ENCODE results near the gene WDFY4. TPM values are rescaled to one million over a fixed set of nuclear protein-coding genes. Genes with fewer than 3 reads are reported as not detected.

The WDFY4 gene
- total and polyA plus RNA-seq, 9 of the 15 experiments (the other 6 are each of a cell fraction or from before 2014, with no cell fraction given): 0.01 to 0.02 (median 0.01) TPM; not detected in 6

DNA sequence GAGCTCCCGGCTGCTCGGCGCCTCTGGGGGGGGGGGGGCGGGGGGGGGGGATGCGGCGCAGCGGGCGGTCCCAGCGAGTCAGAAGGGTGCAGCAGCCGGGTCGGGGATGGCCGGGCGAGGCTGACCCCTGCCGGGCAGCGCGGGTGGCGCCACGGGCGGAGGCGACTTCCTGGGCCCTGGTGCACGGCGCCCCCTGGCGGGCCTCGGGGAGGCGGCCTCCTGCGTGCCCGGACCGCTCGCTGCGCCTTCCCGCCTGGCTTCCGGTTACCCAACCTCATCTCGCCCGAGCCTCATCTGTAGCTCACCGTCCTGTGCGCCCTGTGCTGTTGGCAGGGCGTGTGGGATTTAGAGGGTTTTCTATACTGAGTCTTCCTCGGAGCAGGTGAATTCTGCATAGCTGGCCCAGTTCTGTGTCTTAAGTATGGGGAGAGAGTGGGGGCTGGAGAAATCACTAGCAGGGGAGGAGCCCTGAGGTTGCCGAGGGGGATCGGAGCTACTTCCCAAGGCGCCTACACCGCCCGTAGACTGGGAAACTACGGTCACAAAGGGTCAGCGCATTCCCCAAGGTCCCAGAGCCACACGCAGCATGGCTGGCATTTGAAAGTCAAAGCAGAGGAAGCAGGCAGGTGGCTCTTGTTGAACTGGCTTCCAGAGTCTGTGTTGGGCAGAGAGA is 28.3 kb upstream of the WDFY4 start (continued):
- TF ChIP-seq RBM17 (IDR thresholded peaks at IDR 0.05; ENCODE audit: borderline replicate concordance, low read depth, low read length) (no peak), DIDO1 (tag; IDR thresholded peaks at IDR 0.05; ENCODE audit: low read depth) (no peak), ZBTB26 (CRISPR knock-in tag; IDR thresholded peaks at IDR 0.05) (no peak), SP2 (IDR thresholded peaks at IDR 0.05; ENCODE audit: extremely low read depth, low read depth, low read length, poor library complexity, severe bottlenecking) (no peak), NFRKB (IDR thresholded peaks at IDR 0.05; ENCODE audit: low read depth) (no peak), CBX8 (IDR thresholded peaks at IDR 0.05; ENCODE audit: borderline replicate concordance, extremely low read depth, low read depth, low read length, poor library complexity, severe bottlenecking) (no peak), GATAD2B (IDR thresholded peaks at IDR 0.05; ENCODE audit: borderline replicate concordance) (peak; percentile 94; the same call in 1 of the 2 replicates), HEY1 (CRISPR knock-in tag; IDR thresholded peaks at IDR 0.05; ENCODE audit: borderline replicate concordance) (no peak), EP300 (IDR thresholded peaks at IDR 0.05; ENCODE audit: low read length) (0 out of 2 replicates have a peak, but pooled peaks have one; percentile 15), GABPB1 (CRISPR knock-in tag; IDR thresholded peaks at IDR 0.05) (peak; percentile 87), ETV5 (CRISPR knock-in tag; IDR thresholded peaks at IDR 0.05; ENCODE audit: low read depth) (peak; percentile 96), ESRRB (CRISPR knock-in tag; IDR thresholded peaks at IDR 0.05; ENCODE audit: borderline replicate concordance) (no peak), ZBTB8A (IDR thresholded peaks at IDR 0.05; ENCODE audit: partially characterized antibody) (no peak), ZNF347 (CRISPR knock-in tag; IDR thresholded peaks at IDR 0.05; ENCODE audit: low read depth) (no peak), RBM22 (IDR thresholded peaks at IDR 0.05; ENCODE audit: low read depth, low read length, poor library complexity, severe bottlenecking) (peak; percentile 54), RREB1 (CRISPR knock-in tag; IDR thresholded peaks at IDR 0.05) (0 out of 2 replicates have a peak, but pooled peaks have one; percentile 52), PPARD (CRISPR knock-in tag; IDR thresholded peaks at IDR 0.05) (no peak)
- TF ChIP-seq, protein P1, sequence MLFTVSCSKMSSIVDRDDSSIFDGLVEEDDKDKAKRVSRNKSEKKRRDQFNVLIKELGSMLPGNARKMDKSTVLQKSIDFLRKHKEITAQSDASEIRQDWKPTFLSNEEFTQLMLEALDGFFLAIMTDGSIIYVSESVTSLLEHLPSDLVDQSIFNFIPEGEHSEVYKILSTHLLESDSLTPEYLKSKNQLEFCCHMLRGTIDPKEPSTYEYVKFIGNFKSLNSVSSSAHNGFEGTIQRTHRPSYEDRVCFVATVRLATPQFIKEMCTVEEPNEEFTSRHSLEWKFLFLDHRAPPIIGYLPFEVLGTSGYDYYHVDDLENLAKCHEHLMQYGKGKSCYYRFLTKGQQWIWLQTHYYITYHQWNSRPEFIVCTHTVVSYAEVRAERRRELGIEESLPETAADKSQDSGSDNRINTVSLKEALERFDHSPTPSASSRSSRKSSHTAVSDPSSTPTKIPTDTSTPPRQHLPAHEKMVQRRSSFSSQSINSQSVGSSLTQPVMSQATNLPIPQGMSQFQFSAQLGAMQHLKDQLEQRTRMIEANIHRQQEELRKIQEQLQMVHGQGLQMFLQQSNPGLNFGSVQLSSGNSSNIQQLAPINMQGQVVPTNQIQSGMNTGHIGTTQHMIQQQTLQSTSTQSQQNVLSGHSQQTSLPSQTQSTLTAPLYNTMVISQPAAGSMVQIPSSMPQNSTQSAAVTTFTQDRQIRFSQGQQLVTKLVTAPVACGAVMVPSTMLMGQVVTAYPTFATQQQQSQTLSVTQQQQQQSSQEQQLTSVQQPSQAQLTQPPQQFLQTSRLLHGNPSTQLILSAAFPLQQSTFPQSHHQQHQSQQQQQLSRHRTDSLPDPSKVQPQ (CRISPR knock-in tag; IDR thresholded peaks at IDR 0.05; ENCODE audit: borderline replicate concordance): no peak
